ENCODE data around the gene FBXL7. TPM values are rescaled to one million over a fixed set of nuclear protein-coding genes. Genes with fewer than 3 reads are reported as not detected.

FBXL7 gene
- total and polyA plus RNA-seq, 4 donors = 0.24 to 1.4 (median 1.2) TPM

GRCh38 chr5:15757103-15757502, 257.1 kb downstream of the FBXL7 start (continued):
- TF ChIP-seq REST (IDR thresholded peaks at IDR 0.05) (no peak), SP1 (IDR thresholded peaks at IDR 0.05) (no peak), RAD21 (IDR thresholded peaks at IDR 0.05) (no peak)

- H3K27me3 ChIP-seq (ENCODE audit: control insufficient read depth in 4 of 4, insufficient read depth in 4 of 4, low read length in 3 of 4) = no peaks in the 10 kb centered on the region
- DNase-seq (ENCODE audit: low spot score) = no peak
- no peak overlapping the region for H3K27ac ChIP-seq (ENCODE audit: low read depth in 1 of 2, low read length in 2 of 2)
- H3K4me1 ChIP-seq (ENCODE audit: control insufficient read depth in 4 of 4, insufficient read depth in 4 of 4, low read length in 3 of 4) = no peaks in the 10 kb centered on the region
- no peak overlapping the region for H3K9ac ChIP-seq (ENCODE audit: low read depth in 1 of 2, low read length in 2 of 2)
- peaks cover 0 to 4% (median 0%) of the 10 kb centered on the region in 4 donors for H3K9me3 ChIP-seq (ENCODE audit: control insufficient read depth in 4 of 4, low read length in 3 of 4)
- TF ChIP-seq RAD21 (IDR thresholded peaks at IDR 0.05) (no peak), HNF4A (conservative IDR thresholded peaks at IDR 0.05) (no peak), MAX (IDR thresholded peaks at IDR 0.05) (no peak), JUND (IDR thresholded peaks at IDR 0.05) (no peak), SP1 (IDR thresholded peaks at IDR 0.05) (no peak), ZBTB33 (IDR thresholded peaks at IDR 0.05) (no peak), NR2F2 (IDR thresholded peaks at IDR 0.05) (no peak), TAF1 (conservative IDR thresholded peaks at IDR 0.05) (no peak), ATF3 (IDR thresholded peaks at IDR 0.05) (no peak), FOXA2 (IDR thresholded peaks at IDR 0.05) (no peak)
- 76% methylated on average over 8 of the region's 8 CpGs for WGBS
- no peak overlapping the region for H3K4me3 ChIP-seq (ENCODE audit: low read depth in 1 of 3, low read length in 3 of 3)
- no peaks in the 10 kb centered on the region for H3K36me3 ChIP-seq (ENCODE audit: control insufficient read depth in 4 of 4, insufficient read depth in 3 of 4, low read depth in 1 of 4, low read length in 3 of 4)
Measured at GRCh38 chr5:15757619-15758018, 257.6 kb downstream of the FBXL7 start.

- H3K27me3 ChIP-seq (ENCODE audit: control insufficient read depth in 4 of 4, insufficient read depth in 4 of 4, low read length in 3 of 4) = no peaks in the 10 kb centered on the region
- no peak overlapping the region for H3K9ac ChIP-seq (ENCODE audit: low read depth in 1 of 2, low read length in 2 of 2)
- H3K9me3 ChIP-seq (ENCODE audit: control insufficient read depth in 4 of 4, low read length in 3 of 4) = no peaks in the 10 kb centered on the region
- H3K36me3 ChIP-seq (ENCODE audit: control insufficient read depth in 4 of 4, insufficient read depth in 3 of 4, low read depth in 1 of 4, low read length in 3 of 4) = no peaks in the 10 kb centered on the region
- no peak overlapping the region for H3K27ac ChIP-seq (ENCODE audit: low read depth in 1 of 2, low read length in 2 of 2)
- H3K4me3 ChIP-seq (ENCODE audit: low read depth in 1 of 3, low read length in 3 of 3) = no peak overlapping the region
- no peak for DNase-seq (ENCODE audit: low spot score)
- H3K4me1 ChIP-seq (ENCODE audit: control insufficient read depth in 4 of 4, insufficient read depth in 4 of 4, low read length in 3 of 4) = no peaks in the 10 kb centered on the region
- 79% methylated on average over 3 of the region's 3 CpGs for WGBS
- TF ChIP-seq EGR1 (IDR thresholded peaks at IDR 0.05; ENCODE audit: low read depth in 2 of 2) = no peak
- no peak for TF ChIP-seq HNF4A (conservative IDR thresholded peaks at IDR 0.05)
- no peak for TF ChIP-seq RXRA (IDR thresholded peaks at IDR 0.05)
- TF ChIP-seq SP1 (IDR thresholded peaks at IDR 0.05) = no peak
- TF ChIP-seq MAX (IDR thresholded peaks at IDR 0.05) = no peak
- no peak for TF ChIP-seq CTCF (IDR thresholded peaks at IDR 0.05; ENCODE audit: low read depth, low read length, missing input control)
- TF ChIP-seq FOXA1 (IDR thresholded peaks at IDR 0.05) = no peak
- TF ChIP-seq ATF3 (IDR thresholded peaks at IDR 0.05) = no peak
- no peak for TF ChIP-seq RAD21 (IDR thresholded peaks at IDR 0.05)
- no peak for TF ChIP-seq HNF4G (IDR thresholded peaks at IDR 0.05)
- TF ChIP-seq YY1 (IDR thresholded peaks at IDR 0.05) = no peak
- no peak for TF ChIP-seq FOXA2 (IDR thresholded peaks at IDR 0.05)
- TF ChIP-seq ZBTB33 (IDR thresholded peaks at IDR 0.05) = no peak
- TF ChIP-seq GABPA (IDR thresholded peaks at IDR 0.05 in 1 of 2, conservative IDR thresholded peaks at IDR 0.05 in 1 of 2) = no peak
- TF ChIP-seq JUND (IDR thresholded peaks at IDR 0.05) = no peak
Measured at GRCh38 chr5:15762668-15763067, 262.7 kb downstream of the FBXL7 start.

All from liver (tissue), 9 donors.